Measurements from ENCODE around the gene SUCLA2. TPM values are rescaled to one million over a fixed set of nuclear protein-coding genes. Genes with fewer than 3 reads are reported as not detected.

SUCLA2 gene
- polyA plus RNA-seq, 10 donors = 56.4 to 78.8 (median 69.5) TPM

DNA sequence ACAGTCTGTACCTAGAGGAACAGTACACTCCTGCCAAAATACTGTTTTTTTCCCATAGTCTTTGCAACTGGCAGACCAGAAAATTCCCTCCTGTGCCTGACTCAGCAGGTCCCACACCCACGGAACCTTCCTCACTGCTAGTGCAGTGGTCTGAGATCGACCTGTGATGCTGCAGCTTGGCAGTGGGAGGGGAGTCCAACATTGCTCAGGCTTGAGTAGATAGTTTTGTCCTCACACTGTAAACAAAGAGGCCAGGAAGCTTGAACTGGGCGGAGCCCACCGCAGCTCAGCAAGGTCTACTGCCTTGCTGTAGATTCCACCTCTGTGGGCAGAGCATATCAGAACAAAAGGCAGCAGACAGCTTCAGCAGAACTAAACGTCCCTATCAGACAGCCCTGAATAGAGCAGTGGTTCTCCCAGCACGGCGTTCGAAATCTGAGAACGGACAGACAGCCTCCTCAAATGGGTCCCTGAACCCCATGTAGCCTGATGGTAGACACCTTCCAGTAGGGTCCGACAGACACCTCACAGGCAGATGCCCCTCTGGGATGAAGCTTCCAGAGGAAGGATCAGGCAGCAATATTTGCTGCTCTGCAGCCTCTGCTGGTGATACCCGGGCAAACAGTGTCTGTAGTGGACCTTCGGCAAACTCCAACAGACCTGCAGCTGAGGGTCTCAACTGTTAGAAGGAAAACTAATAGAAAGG, 92.7 kb downstream of the SUCLA2 start:
- DNase-seq = no peak

DNA sequence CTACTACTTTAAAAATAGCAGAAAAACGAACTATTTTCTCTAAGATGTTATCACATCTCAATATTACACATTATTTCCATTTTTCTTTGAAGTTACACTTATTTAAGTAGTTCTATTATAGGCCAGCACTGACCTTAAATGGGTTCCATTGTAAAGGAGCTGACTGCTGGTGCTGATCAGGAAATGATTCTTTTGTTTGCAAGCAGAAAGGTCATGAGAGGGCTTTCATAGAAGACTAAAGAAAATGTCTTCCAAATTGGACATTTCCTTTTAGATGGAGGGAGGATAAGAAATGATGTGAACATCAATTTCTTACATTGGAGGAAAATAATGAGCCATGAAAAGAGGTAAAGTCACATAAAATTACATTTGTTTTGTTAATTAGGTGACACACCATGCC, 96.2 kb downstream of the SUCLA2 start:
- no peak for DNase-seq

DNA sequence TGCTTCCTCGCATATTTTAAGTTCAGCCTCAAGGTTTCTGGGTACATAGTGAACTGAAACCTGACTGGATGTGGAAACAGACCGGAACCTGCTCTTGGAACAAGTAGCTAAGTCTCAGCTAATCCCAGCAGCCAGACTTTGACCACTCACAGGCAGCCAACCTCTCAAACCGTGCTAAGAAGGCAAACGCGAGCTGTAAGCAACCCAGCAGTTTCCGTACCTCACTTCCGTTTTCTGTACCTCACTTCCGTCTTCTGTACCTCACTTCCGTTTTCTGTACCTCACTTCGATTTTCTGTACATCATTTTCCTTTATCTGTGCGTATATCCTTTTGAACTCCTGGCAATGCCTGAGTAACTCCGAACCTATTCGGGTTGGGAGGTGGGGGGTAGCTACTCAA, 96.8 kb downstream of the SUCLA2 start:
- DNase-seq = no peak

DNA sequence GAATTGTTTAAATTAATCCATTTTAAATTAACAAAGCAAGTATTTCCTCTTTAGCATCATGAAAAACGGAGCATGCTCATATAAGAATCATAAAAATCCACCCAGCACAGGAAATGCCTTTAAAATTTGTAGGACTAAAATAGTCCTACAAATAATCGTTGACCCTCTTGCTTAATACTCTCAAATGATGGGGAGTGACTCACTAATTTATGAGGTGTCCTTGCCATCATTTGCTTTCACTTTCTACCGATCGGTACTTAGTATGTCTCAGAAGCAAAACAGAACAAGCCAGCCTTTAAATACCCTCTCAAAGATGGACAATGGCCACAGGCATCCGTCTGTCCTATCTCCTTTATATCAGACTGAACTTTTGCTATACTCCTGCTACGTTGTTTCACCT, 97.2 kb downstream of the SUCLA2 start:
- DNase-seq = no peak

DNA sequence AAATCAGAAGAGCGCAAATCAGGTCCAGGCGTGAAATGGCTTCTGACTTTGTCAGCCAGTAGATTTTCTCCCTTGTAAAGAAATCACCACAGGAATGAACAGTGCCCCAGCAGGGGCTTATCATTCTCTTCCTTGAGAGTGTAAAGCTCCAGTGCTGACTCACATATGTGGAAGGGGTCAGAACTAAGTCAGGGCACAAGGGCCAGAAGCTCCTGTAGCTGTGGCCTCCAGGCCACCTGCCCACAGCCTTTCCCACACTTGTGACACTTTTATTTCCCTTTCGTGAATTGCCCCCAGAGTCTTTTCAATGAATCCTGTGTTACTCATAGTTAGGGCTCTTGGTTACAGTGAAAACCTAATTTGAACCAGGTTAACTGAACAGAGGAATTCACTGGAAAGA, 99.6 kb downstream of the SUCLA2 start:
- DNase-seq = peak in 1 of 3 donors; percentile 48

DNA sequence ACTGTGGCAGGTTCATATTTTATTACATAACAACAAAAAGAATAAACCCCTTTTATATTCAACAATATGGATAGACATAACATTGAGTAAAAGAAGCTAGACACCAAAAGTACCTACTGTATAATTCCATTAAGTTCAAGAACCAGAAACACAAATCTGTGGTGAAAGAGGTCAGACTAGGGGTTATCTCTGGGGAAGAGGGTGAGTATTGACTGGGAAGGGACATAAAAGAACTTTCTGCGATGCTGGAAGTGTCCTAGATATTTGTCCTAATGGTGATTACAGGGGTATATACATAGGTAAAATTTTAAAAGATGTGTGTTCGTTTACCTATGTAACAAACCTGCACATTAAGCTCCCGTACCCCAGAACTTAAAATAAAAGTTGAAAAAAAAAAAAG, 103.0 kb downstream of the SUCLA2 start:
- DNase-seq = no peak

DNA sequence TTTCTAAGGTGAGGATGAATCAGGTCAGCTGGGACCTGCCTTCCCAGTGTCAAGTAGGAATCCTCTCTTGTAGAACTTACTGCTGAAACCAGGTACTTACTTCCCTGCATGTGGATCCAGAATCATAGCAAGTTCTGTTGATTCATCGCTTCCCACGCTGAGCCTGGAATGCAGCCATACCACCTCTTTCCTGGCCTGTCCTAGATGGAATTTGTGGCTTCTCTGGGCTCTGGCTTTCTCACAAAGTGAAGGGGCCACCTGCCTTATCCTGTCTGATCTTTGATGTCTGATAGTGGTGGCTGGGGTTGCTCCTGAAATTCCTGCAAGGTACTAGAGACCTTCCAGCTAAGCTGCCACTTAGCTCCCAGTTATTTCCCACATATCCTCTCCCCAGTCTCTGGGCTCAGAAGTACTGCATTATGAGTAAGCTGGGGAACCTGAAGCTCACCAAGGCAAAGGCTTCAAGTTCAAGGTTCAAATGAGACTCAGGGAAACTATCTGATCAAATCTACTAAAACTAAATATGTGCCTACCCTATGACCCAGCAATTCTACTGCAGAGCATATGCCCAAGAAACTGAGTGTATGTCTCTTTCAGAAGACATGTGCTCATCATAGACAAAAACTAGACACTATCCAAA, 103.5 kb downstream of the SUCLA2 start:
- DNase-seq = no peak

DNA sequence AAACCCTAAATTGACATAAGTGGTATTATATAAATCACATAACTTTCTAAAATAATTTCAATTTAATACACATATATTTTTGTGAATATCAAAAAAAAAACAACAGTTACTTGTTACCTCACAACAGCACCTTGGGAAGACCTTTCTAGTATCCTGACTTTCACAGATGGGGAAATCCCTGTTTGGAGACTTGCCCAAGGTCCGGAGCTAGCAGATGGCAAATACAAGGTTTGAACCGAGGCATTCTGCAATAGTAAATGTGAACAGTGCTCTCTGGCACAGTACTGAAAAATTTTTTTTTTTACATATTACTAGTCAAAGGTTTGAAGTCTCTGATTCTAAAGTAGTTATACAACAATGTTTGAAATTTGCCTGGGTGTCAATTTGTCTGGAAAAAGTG, 104.5 kb downstream of the SUCLA2 start:
- no peak for DNase-seq

DNA sequence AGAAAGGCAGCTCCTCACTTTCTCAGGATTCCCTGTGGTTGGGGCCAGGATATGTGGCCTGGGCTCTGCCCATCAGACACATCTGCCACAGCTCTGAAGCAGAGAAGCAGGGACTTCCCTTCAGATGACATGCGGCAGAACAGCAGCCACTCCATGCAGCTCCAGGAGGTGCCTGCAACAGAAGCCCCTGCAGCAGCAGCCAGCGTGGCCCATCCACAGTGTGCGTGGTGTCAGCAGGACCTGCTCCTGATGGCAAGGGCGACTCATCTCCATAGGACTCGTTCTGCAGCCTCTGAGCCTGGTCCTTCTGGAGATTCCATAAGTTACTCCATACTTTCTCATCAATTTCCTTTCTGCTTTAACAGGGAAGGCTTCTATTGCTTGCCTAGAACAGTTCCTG, 105.0 kb downstream of the SUCLA2 start:
- no peak for DNase-seq

DNA sequence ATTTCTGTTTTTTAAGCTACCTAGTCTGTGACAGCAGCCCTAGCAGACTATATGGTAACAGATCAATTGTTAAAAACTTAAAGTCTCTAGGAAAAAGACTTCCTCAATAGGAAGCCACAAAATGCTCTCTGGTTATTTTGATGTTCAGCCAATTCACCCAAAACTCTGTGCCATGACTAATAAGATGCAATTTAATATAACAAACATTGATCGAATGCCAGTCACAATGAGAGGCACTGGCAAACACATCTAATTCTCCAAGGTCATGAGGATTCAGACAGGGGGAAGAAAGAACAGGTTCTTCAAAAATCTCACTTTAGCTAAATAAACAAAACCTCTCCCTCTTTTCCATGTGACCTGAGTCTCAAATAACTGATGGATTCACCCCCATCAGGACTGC, 107.5 kb downstream of the SUCLA2 start:
- DNase-seq = no peak

Other genes starting within 250 kb of the SUCLA2 start
- 10 to 100 TPM; 11.2 to 16.6 (median 13.1) TPM for gene NUDT15, start 36.5 kb upstream of the SUCLA2 start, polyA plus RNA-seq (ENCODE audit: insufficient read length in 10 of 10)
- 10 to 100 TPM; 55.7 to 67.1 (median 61.9) TPM for gene MED4, start 93.8 kb upstream of the SUCLA2 start, polyA plus RNA-seq (ENCODE audit: insufficient read length in 10 of 10)
- 100 to 1,000 TPM; 351 to 439 (median 382) TPM for gene ITM2B, start 231.9 kb upstream of the SUCLA2 start, polyA plus RNA-seq (ENCODE audit: insufficient read length in 10 of 10)

Data from muscle of back (tissue), 11 donors.